Mucosa of descending colon (tissue), 3 donors: Measurements from ENCODE around the gene TBC1D19. TPM values are rescaled to one million over a fixed set of nuclear protein-coding genes. Genes with fewer than 3 reads are reported as not detected.

Source experiments
- ATAC-seq: fragments of 200-7000 bp; cut with Tn5 transposase; one replicate; pipeline ENCODE4 v1.9.1; 2020; ENCODE audit warnings: mild to moderate bottlenecking, moderate library complexity
- DNase-seq, 3 donors: peaks; one replicate each; pipeline ENCODE4 v3.0.0-alpha.2; 2020
- H3K36me3 ChIP-seq: fragments of 200-600 bp; one replicate; pipeline ENCODE4 v1.8.0; 2021; ENCODE audit warnings: low read depth, mild to moderate bottlenecking
- H3K4me1 ChIP-seq: fragments of 200-600 bp; one replicate; pipeline ENCODE4 v1.8.0; 2021; ENCODE audit warnings: low read depth, mild to moderate bottlenecking
- H3K4me3 ChIP-seq: fragments of 200-600 bp; one replicate; pipeline ENCODE4 v1.8.0; 2021; ENCODE audit warnings: mild to moderate bottlenecking
- H3K9me3 ChIP-seq: fragments of 200-600 bp; one replicate; pipeline ENCODE4 v1.8.0; 2021; ENCODE audit warnings: mild to moderate bottlenecking
- intact Hi-C, 2 donors: fragments of 100-400 bp; cut with DNase I in 1 of 2; cut with micrococcal nuclease in 1 of 2; formaldehyde crosslinking; loops; one replicate each; pipeline versions ENCODE4 v1.11.0 to v1.11.1; 2022; cut with DNase I, micrococcal nuclease
- total RNA-seq, 3 donors: library from RNA; stranded (reverse); fragmentation: NEBNext Ultra II Directional in 2 of 3; extraction: Animal tissue kit (Norgen Biotek cat#: 25700) in 2 of 3; gene quantifications; one replicate each; pipeline versions ENCODE4 v1.2.1 to v1.2.4, GENCODE V29; 2021 to 2023
- TF ChIP-seq, protein P1 (sequence below): fragments of 200-600 bp; IDR thresholded peaks from one replicate; pipeline ENCODE4 v1.8.0; 2022; ENCODE audit warnings: antibody characterized with exemption, mild to moderate bottlenecking
- donor health status: DM: no; HTN: no; CAD: no; lungs with moderate emphysema.
- donor health status: DM: no; HTN: no; CAD: no.
- donor health status: DM: no; HTN: yes; CAD: no.

TBC1D19 gene
- total RNA-seq, 3 donors from 2014 or later = 3.7 to 11.6 (median 6.8) TPM

DNA sequence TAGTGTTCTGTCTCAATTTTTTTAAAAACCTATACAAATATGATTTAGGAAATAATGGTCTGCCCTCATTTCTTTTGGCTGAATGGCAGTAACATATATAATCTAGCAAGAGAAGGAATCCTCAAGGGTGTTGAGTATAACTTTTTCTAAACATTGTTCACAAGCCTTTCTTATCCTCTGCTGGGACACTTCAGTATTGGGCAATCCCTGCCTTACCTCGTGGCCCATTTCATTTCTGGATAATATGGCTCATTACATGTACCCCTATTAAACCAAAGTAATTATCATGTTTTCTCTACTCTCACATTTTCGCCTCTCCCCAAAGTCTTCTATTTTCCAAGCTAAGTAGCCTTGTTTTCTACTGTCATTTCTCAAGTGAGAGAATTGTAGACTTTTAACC lies 166.0 kb downstream of the TBC1D19 start:
- H3K36me3 ChIP-seq = no peaks in the 10 kb centered on the region
- TF ChIP-seq, protein P1, sequence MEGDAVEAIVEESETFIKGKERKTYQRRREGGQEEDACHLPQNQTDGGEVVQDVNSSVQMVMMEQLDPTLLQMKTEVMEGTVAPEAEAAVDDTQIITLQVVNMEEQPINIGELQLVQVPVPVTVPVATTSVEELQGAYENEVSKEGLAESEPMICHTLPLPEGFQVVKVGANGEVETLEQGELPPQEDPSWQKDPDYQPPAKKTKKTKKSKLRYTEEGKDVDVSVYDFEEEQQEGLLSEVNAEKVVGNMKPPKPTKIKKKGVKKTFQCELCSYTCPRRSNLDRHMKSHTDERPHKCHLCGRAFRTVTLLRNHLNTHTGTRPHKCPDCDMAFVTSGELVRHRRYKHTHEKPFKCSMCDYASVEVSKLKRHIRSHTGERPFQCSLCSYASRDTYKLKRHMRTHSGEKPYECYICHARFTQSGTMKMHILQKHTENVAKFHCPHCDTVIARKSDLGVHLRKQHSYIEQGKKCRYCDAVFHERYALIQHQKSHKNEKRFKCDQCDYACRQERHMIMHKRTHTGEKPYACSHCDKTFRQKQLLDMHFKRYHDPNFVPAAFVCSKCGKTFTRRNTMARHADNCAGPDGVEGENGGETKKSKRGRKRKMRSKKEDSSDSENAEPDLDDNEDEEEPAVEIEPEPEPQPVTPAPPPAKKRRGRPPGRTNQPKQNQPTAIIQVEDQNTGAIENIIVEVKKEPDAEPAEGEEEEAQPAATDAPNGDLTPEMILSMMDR = no peak
- DNase-seq = no peak
- intact Hi-C loops = no loop called here
- H3K4me3 ChIP-seq = no peak overlapping the region
- no peaks in the 10 kb centered on the region for H3K4me1 ChIP-seq
- no peak for ATAC-seq
- no peaks in the 10 kb centered on the region for H3K9me3 ChIP-seq

DNA sequence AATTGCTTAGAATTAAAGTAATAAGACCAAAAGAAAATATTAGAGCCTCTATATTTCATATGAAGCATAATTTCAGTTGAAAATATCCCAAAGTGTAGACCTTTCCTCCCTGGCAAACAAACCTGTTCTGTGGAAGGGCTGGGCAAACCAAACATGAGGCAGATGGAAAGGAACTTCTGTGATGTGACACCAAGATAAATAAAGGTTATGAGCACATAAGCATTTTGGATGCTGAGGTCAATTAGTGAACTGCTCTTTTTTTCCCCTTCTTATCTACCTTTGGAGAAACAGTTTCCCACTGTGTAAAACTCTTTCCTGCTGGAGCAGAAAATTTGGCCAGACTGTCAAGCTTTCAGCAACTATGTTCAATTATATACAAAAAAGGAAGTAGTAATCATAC lies 167.1 kb downstream of the TBC1D19 start:
- no peaks in the 10 kb centered on the region for H3K4me1 ChIP-seq
- H3K4me3 ChIP-seq = no peak overlapping the region
- intact Hi-C loops = no loop called here
- TF ChIP-seq, protein P1 = no peak
- ATAC-seq (peak; percentile 47), DNase-seq (no peak)
- H3K9me3 ChIP-seq = no peaks in the 10 kb centered on the region
- H3K36me3 ChIP-seq = no peaks in the 10 kb centered on the region

DNA sequence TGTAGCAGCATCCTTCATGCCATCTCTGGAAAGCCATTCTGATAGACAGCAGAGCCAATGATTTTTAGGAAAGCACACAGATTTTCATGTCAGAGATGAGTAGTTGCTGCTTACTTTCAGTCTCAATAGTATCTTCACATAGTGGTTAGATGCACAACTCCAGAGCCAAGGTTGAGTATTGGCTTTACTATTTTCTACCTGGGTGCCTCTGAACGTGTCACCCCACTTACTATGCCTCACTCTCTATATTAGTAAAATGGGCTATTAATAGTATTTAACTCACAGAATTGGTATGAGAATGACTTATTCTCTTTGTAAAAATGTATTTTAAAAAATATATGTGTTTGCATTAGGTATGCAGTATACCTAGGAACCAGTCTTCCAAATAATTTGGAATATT lies 168.0 kb downstream of the TBC1D19 start:
- Histone ChIP-seq H3K4me1 (no peaks in the 10 kb centered on the region), H3K4me3 (no peak overlapping the region), H3K9me3 (no peaks in the 10 kb centered on the region), H3K36me3 (no peaks in the 10 kb centered on the region)
- DNase-seq (no peak), ATAC-seq (no peak)
- intact Hi-C loops = no loop called here
- TF ChIP-seq, protein P1 = no peak

DNA sequence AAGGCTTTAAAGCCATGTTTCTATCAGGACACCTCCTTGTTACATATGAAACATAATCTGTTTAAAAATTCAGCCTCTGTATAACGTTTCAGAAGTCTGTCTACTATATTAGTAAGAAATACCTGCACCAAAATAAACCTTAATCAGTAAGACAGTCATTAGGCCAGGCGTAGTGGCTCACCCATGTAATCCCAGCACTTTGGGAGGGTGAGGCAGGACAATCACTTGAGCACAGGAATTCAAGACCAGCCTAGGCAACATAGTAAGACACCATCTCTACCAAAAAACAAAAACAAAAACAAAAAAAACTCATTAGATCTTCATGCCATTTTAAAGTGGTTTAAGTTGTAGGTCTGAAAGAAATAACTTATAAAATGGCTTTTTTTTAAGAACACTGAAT lies 169.3 kb downstream of the TBC1D19 start:
- H3K9me3 ChIP-seq = no peaks in the 10 kb centered on the region
- TF ChIP-seq, protein P1 = no peak
- intact Hi-C loops = no loop called here
- no peaks in the 10 kb centered on the region for H3K36me3 ChIP-seq
- no peak overlapping the region for H3K4me3 ChIP-seq
- H3K4me1 ChIP-seq = no peaks in the 10 kb centered on the region
- DNase-seq (no peak), ATAC-seq (no peak)

DNA sequence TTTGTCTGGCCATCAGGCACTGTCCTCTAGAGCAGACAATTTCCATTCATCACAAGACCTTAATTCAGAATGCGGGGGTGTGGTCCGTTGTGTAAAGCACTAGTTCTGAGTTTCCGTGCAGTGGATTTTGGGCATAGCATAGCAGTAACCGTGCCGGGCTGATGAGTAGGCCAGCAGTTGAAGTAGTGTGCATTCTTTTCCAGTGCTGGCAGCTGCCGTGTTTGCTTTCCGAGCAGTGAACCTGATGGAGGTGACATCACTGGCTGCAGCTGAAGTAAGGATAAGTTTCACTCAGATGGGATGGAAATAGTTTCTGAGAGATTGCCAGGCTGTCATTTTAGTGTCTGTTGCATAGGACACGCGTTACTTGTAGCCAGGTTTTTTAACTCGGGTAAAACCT lies 169.7 kb downstream of the TBC1D19 start:
- TF ChIP-seq, protein P1 = no peak
- no peaks in the 10 kb centered on the region for H3K4me1 ChIP-seq
- intact Hi-C loops = no loop called here
- DNase-seq = no peak
- no peak overlapping the region for H3K4me3 ChIP-seq
- ATAC-seq = no peak
- H3K9me3 ChIP-seq = no peaks in the 10 kb centered on the region
- no peaks in the 10 kb centered on the region for H3K36me3 ChIP-seq

DNA sequence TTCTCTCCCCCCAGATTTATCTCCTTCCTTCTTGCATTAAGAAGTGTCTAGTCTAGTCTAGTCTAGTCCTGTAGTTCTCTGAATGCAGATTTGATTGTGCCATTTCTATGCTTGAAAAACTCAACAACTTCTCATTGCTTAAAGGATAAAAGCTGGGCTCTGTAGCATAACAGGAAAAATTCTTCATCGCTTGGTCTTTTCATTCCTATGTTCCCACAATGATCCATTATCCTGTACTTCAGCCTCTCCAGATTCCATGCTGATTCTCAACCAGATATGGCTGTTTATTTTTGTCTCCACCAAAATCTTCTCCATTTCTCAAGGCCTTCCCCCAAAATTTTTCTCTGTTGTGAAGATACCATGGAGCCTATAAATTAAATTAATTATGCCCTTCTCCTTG lies 173.9 kb downstream of the TBC1D19 start:
- intact Hi-C loops = no loop called here

More for the DNA sequence above, 173.9 kb downstream of the TBC1D19 start:
- H3K4me3 ChIP-seq = no peak overlapping the region
- H3K36me3 ChIP-seq = no peaks in the 10 kb centered on the region
- no peak for ATAC-seq
- TF ChIP-seq, protein P1 = no peak
- no peak for DNase-seq
- peaks cover 1% of the 10 kb centered on the region for H3K4me1 ChIP-seq
- H3K9me3 ChIP-seq = no peaks in the 10 kb centered on the region
